HEK293 (cell line): ENCODE measurements around the gene ETFBKMT.

ENCODE experiments used
- CTCF ChIA-PET: fragments of 350-600 bp; formaldehyde crosslinking; extraction: SDS; loops from one replicate; lab custom pipeline; 2021; ENCODE audit warnings: antibody characterized with exemption; lab: Yijun Ruan, JAX
- POLR2A ChIA-PET: fragments of 300-600 bp; formaldehyde crosslinking; extraction: SDS; loops from one replicate; lab custom pipeline; 2020; ENCODE audit warnings: antibody characterized with exemption, inconsistent platforms; lab: Yijun Ruan, JAX
- H3K27ac ChIP-seq: fragments of 200-500 bp; sonication (Bioruptor generic); 2 replicates; pipeline ENCODE4 v1.5.1; 2014; ENCODE audit warnings: low read depth, low read length, control low read depth, inconsistent platforms; ENCODE audit errors: extremely low read depth
- H3K36me3 ChIP-seq, 2 experiments: fragments of 200-500 bp in 1 of 2; sonication (Bioruptor generic) in 1 of 2; 1 replicate in 1 of 2; 2 replicates in 1 of 2; pipeline ENCODE4 v1.5.1; 2014 to 2017; ENCODE audit warnings: inconsistent platforms in 2 of 2, low read length in 2 of 2; ENCODE audit not compliant: control insufficient read depth in 2 of 2, insufficient read depth in 1 of 2
- H3K4me1 ChIP-seq: fragments of 200-500 bp; sonication (Bioruptor generic); 2 replicates; pipeline ENCODE4 v1.5.1; 2014; ENCODE audit warnings: mild to moderate bottlenecking, low read length, inconsistent platforms; ENCODE audit not compliant: control insufficient read depth, insufficient read depth
- H3K4me3 ChIP-seq: 2 replicates; pipeline ENCODE4 v1.5.1; 2011; ENCODE audit warnings: low read depth, mild to moderate bottlenecking, control low read depth, low read length, moderate library complexity
- H3K9me3 ChIP-seq: fragments of 200-500 bp; sonication (Bioruptor generic); 2 replicates; pipeline ENCODE4 v1.5.1; 2014; ENCODE audit warnings: low read depth, low read length, inconsistent platforms; ENCODE audit not compliant: control insufficient read depth, insufficient read depth
- BCL11B ChIP-seq: fragments of 450-650 bp; formaldehyde crosslinking; IDR thresholded peaks from 2 replicates; pipeline ENCODE4 v1.5.1; 2016; ENCODE audit warnings: low read depth, missing biosample characterization, missing genetic modification characterization
- EGR2 ChIP-seq: fragments of 450-650 bp; formaldehyde crosslinking; IDR thresholded peaks from 2 replicates; pipeline ENCODE4 v1.5.1; 2016; ENCODE audit warnings: low read depth, missing biosample characterization, missing genetic modification characterization
- GFI1B ChIP-seq: fragments of 450-650 bp; formaldehyde crosslinking; IDR thresholded peaks from 2 replicates; pipeline ENCODE4 v1.5.1; 2016; ENCODE audit warnings: missing biosample characterization, missing genetic modification characterization
- GLI2 ChIP-seq: fragments of 450-650 bp; formaldehyde crosslinking; IDR thresholded peaks from 2 replicates; pipeline ENCODE4; 2017; ENCODE audit warnings: missing biosample characterization, missing genetic modification characterization, low read depth, borderline replicate concordance
- HOXA7 ChIP-seq: sonication (generic); formaldehyde crosslinking; IDR thresholded peaks from 2 replicates; pipeline ENCODE4 v1.8.1; 2022; ENCODE audit warnings: missing genetic modification reagents, borderline replicate concordance
- KLF7 ChIP-seq: fragments of 450-650 bp; formaldehyde crosslinking; IDR thresholded peaks from 2 replicates; pipeline ENCODE4 v1.5.1; 2016; ENCODE audit warnings: missing biosample characterization, missing genetic modification characterization, borderline replicate concordance
- KLF9 ChIP-seq: fragments of 450-650 bp; formaldehyde crosslinking; IDR thresholded peaks from 2 replicates; pipeline ENCODE4 v1.5.1; 2016; ENCODE audit warnings: missing biosample characterization, missing genetic modification characterization, low read depth
- MYNN ChIP-seq: fragments of 450-650 bp; formaldehyde crosslinking; IDR thresholded peaks from 2 replicates; pipeline ENCODE4 v1.5.1; 2016; ENCODE audit warnings: missing biosample characterization, missing genetic modification characterization, borderline replicate concordance
- PRDM1 ChIP-seq: fragments of 450-650 bp; formaldehyde crosslinking; IDR thresholded peaks from 2 replicates; pipeline ENCODE4; 2016; ENCODE audit warnings: missing biosample characterization, missing genetic modification characterization
- SCRT1 ChIP-seq: fragments of 450-650 bp; formaldehyde crosslinking; IDR thresholded peaks from 2 replicates; pipeline ENCODE4 v1.5.1; 2016; ENCODE audit warnings: missing biosample characterization, missing genetic modification characterization, borderline replicate concordance
- SCRT2 ChIP-seq: fragments of 450-650 bp; formaldehyde crosslinking; IDR thresholded peaks from 2 replicates; pipeline ENCODE4 v1.5.1; 2016; ENCODE audit warnings: missing biosample characterization, missing genetic modification characterization
- SP2 ChIP-seq: fragments of 450-650 bp; formaldehyde crosslinking; IDR thresholded peaks from 2 replicates; pipeline ENCODE4 v1.5.1; 2016; ENCODE audit warnings: missing biosample characterization, missing genetic modification characterization
- YY1 ChIP-seq: fragments of 450-650 bp; formaldehyde crosslinking; IDR thresholded peaks from 2 replicates; pipeline ENCODE4 v1.5.1; 2018; ENCODE audit warnings: missing biosample characterization, missing genetic modification characterization
- ZNF10 ChIP-seq: fragments of 450-650 bp; formaldehyde crosslinking; IDR thresholded peaks from 2 replicates; pipeline ENCODE4 v1.5.1; 2017; ENCODE audit warnings: missing biosample characterization, missing genetic modification characterization
- ZNF138 ChIP-seq: fragments of 450-650 bp; formaldehyde crosslinking; IDR thresholded peaks from 2 replicates; pipeline ENCODE4 v1.5.1; 2016; ENCODE audit warnings: missing biosample characterization, missing genetic modification characterization, borderline replicate concordance
- ZNF175 ChIP-seq: fragments of 450-650 bp; formaldehyde crosslinking; IDR thresholded peaks from 2 replicates; pipeline ENCODE4 v1.5.1; 2016; ENCODE audit warnings: missing biosample characterization, missing genetic modification characterization
- ZNF311 ChIP-seq: fragments of 450-650 bp; formaldehyde crosslinking; IDR thresholded peaks from 2 replicates; pipeline ENCODE4 v1.5.1; 2017; ENCODE audit warnings: missing biosample characterization, missing genetic modification characterization, borderline replicate concordance
- ZNF423 ChIP-seq: fragments of 450-650 bp; formaldehyde crosslinking; IDR thresholded peaks from 2 replicates; pipeline ENCODE4 v1.5.1; 2016; ENCODE audit warnings: missing biosample characterization, missing genetic modification characterization
- ZNF501 ChIP-seq: fragments of 450-650 bp; formaldehyde crosslinking; IDR thresholded peaks from 2 replicates; pipeline ENCODE4 v1.5.1; 2016; ENCODE audit warnings: missing biosample characterization, missing genetic modification characterization
- ZNF514 ChIP-seq: fragments of 450-650 bp; formaldehyde crosslinking; IDR thresholded peaks from 2 replicates; pipeline ENCODE4 v1.5.1; 2016; ENCODE audit warnings: missing biosample characterization, missing genetic modification characterization
- ZNF544 ChIP-seq: fragments of 450-650 bp; formaldehyde crosslinking; IDR thresholded peaks from 2 replicates; pipeline ENCODE4 v1.5.0; 2017; ENCODE audit warnings: missing biosample characterization, missing genetic modification characterization
- ZNF600 ChIP-seq: fragments of 450-650 bp; formaldehyde crosslinking; IDR thresholded peaks from 2 replicates; pipeline ENCODE4 v1.5.1; 2016; ENCODE audit warnings: missing biosample characterization, missing genetic modification characterization
- ZNF629 ChIP-seq: fragments of 450-650 bp; formaldehyde crosslinking; IDR thresholded peaks from 2 replicates; pipeline ENCODE4 v1.5.1; 2017; ENCODE audit warnings: missing biosample characterization, missing genetic modification characterization
- ZNF639 ChIP-seq: fragments of 450-650 bp; formaldehyde crosslinking; IDR thresholded peaks from 2 replicates; pipeline ENCODE4 v1.5.1; 2016; ENCODE audit warnings: missing biosample characterization, missing genetic modification characterization
- ZNF670 ChIP-seq: fragments of 450-650 bp; formaldehyde crosslinking; IDR thresholded peaks from 2 replicates; pipeline ENCODE4 v1.5.1; 2016; ENCODE audit warnings: missing biosample characterization, missing genetic modification characterization, low read depth
- ZNF677 ChIP-seq: fragments of 450-650 bp; IDR thresholded peaks from 2 replicates; pipeline ENCODE4 v1.5.0; 2018; ENCODE audit warnings: missing biosample characterization, mild to moderate bottlenecking, missing genetic modification characterization, moderate library complexity
- ZNF777 ChIP-seq: fragments of 450-650 bp; formaldehyde crosslinking; IDR thresholded peaks from 2 replicates; pipeline ENCODE4 v1.5.1; 2017; ENCODE audit warnings: missing biosample characterization, missing genetic modification characterization, borderline replicate concordance
- ZXDB ChIP-seq: fragments of 450-650 bp; formaldehyde crosslinking; IDR thresholded peaks from 2 replicates; pipeline ENCODE4 v1.5.1; 2016; ENCODE audit warnings: missing biosample characterization, missing genetic modification characterization
- TF ChIP-seq, protein P1 (sequence below): fragments of 450-650 bp; formaldehyde crosslinking; IDR thresholded peaks from 2 replicates; pipeline ENCODE4 v1.5.1; 2016; ENCODE audit warnings: missing biosample characterization, missing genetic modification characterization, borderline replicate concordance

Gene ETFBKMT

DNA sequence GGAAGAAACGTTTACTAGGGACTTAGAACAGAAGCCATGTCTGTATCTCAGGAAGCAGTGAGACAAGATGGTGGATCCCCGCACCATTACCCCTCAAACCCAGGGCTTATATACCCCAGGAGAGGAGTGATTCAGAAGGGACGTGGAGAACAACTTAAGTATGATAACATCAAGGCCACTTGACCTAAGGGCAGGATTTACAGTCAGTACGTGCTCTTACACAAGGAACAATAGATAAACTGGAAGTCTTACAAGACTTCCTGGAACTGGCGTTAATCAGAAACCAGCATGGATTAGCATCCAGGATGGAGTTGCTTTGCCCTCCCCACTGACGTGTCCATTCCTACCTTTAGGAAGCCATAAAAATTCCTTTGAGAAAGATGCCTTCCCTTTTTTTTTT is 8.6 kb upstream of the ETFBKMT start (continued):
- TF ChIP-seq ZXDB (tag by site-specific recombination) = no peak
- no peak for TF ChIP-seq ZNF138 (tag by site-specific recombination)
- no peak for TF ChIP-seq ZNF629
- no peak for TF ChIP-seq ZNF501
- TF ChIP-seq ZNF677 (tag by site-specific recombination) = no peak
- TF ChIP-seq ZNF777 = no peak
- no peak for TF ChIP-seq SP2 (tag by site-specific recombination)
- TF ChIP-seq GLI2 (tag by site-specific recombination) = no peak
- TF ChIP-seq KLF9 = no peak
- TF ChIP-seq ZNF175 (tag by site-specific recombination) = no peak
- TF ChIP-seq, protein P1, sequence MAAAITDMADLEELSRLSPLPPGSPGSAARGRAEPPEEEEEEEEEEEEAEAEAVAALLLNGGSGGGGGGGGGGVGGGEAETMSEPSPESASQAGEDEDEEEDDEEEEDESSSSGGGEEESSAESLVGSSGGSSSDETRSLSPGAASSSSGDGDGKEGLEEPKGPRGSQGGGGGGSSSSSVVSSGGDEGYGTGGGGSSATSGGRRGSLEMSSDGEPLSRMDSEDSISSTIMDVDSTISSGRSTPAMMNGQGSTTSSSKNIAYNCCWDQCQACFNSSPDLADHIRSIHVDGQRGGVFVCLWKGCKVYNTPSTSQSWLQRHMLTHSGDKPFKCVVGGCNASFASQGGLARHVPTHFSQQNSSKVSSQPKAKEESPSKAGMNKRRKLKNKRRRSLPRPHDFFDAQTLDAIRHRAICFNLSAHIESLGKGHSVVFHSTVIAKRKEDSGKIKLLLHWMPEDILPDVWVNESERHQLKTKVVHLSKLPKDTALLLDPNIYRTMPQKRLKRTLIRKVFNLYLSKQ = no peak

- Histone ChIP-seq H3K36me3 (no peaks in the 10 kb centered on the region), H3K4me1 (no peaks in the 10 kb centered on the region), H3K9me3 (no peaks in the 10 kb centered on the region), H3K4me3 (no peak overlapping the region), H3K27ac (no peak overlapping the region)
- ChIA-PET CTCF (interaction anchor here (0.6 to 2.3 kb wide), 17 partner anchors 8 to 1103 kb away, joined by 3 to 18 read pairs (median 4); no protein-coding TSS in a partner anchor), POLR2A (no interaction called here)
- no peak for TF ChIP-seq ZNF10 (tag by site-specific recombination)
- no peak for TF ChIP-seq ZNF311 (tag by site-specific recombination)
Measured at GRCh38 chr12:31651893-31652521, 7.5 kb upstream of the ETFBKMT start.

GRCh38 chr12:31655208-31655607 is 4.3 kb upstream of the ETFBKMT start:
- no peak overlapping the region for H3K4me3 ChIP-seq
- TF ChIP-seq SCRT1 (tag by site-specific recombination) = no peak
- TF ChIP-seq ZNF670 (tag by site-specific recombination) = no peak
- no peak for TF ChIP-seq ZNF423 (tag by site-specific recombination)
- no peak for TF ChIP-seq KLF7
- TF ChIP-seq YY1 (tag by site-specific recombination) = no peak
- TF ChIP-seq MYNN (tag by site-specific recombination) = no peak
- no peak for TF ChIP-seq ZNF544 (tag by site-specific recombination)
- no peak for TF ChIP-seq BCL11B (tag by site-specific recombination)
- TF ChIP-seq SCRT2 = no peak
- no peak for TF ChIP-seq ZNF514 (tag by site-specific recombination)
- TF ChIP-seq ZNF639 (tag by site-specific recombination) = no peak
- TF ChIP-seq PRDM1 (tag by site-specific recombination) = no peak
- no peak for TF ChIP-seq ZNF600 (tag by site-specific recombination)
- TF ChIP-seq GFI1B (tag by site-specific recombination) = no peak
- TF ChIP-seq HOXA7 (CRISPR knock-in tag) = no peak
- TF ChIP-seq EGR2 (tag by site-specific recombination) = no peak
- no peak overlapping the region for H3K27ac ChIP-seq
- H3K36me3 ChIP-seq = no peaks in the 10 kb centered on the region
- H3K4me1 ChIP-seq = no peaks in the 10 kb centered on the region
- CTCF ChIA-PET = interaction anchor here (0.9 kb wide), 1 partner anchor 252 kb away, joined by 3 read pairs; no protein-coding TSS in a partner anchor
- no peaks in the 10 kb centered on the region for H3K9me3 ChIP-seq
- POLR2A ChIA-PET = no interaction called here
